H9 (cell line): ENCODE data around the gene HSPA13. TPM values are rescaled to one million over a fixed set of nuclear protein-coding genes. Genes with fewer than 3 reads are reported as not detected.

ENCODE experiments used
- DNase-seq: peaks from one replicate; pipeline ENCODE4 v3.0.0-alpha.2; 2017
- H2AFZ ChIP-seq: one replicate; pipeline ENCODE4 v1.6.1; 2013; ENCODE audit warnings: mild to moderate bottlenecking, low read length, control low read depth, moderate library complexity
- H2AK5ac ChIP-seq: 2 replicates; pipeline ENCODE4 v1.6.1; 2013; ENCODE audit warnings: low read length, control low read depth, mixed read lengths; ENCODE audit not compliant: insufficient read length
- H2BK120ac ChIP-seq: one replicate; pipeline ENCODE4 v1.6.1; 2013; ENCODE audit warnings: low read depth, mild to moderate bottlenecking, low read length, control low read depth, inconsistent platforms; ENCODE audit not compliant: poor library complexity, severe bottlenecking
- H2BK12ac ChIP-seq: 2 replicates; pipeline ENCODE4 v1.6.1; 2013; ENCODE audit warnings: low read length, control low read depth, mixed read lengths, low read depth; ENCODE audit not compliant: insufficient read length
- H2BK15ac ChIP-seq: 2 replicates; pipeline ENCODE4 v1.6.1; 2013; ENCODE audit warnings: low read depth, low read length, control low read depth
- H2BK20ac ChIP-seq: one replicate; pipeline ENCODE4 v1.6.1; 2013; ENCODE audit warnings: low read depth, mild to moderate bottlenecking, low read length, control low read depth, inconsistent platforms; ENCODE audit not compliant: poor library complexity, severe bottlenecking
- H2BK5ac ChIP-seq: 2 replicates; pipeline ENCODE4 v1.6.1; 2013; ENCODE audit warnings: low read length, control low read depth, mixed read lengths; ENCODE audit not compliant: insufficient read length
- H3K14ac ChIP-seq: 2 replicates; pipeline ENCODE4 v1.6.1; 2013; ENCODE audit warnings: low read length, control low read depth; ENCODE audit not compliant: insufficient read depth
- H3K18ac ChIP-seq: 2 replicates; pipeline ENCODE4 v1.6.1; 2013; ENCODE audit warnings: low read depth, mild to moderate bottlenecking, mixed read lengths, low read length, control low read depth; ENCODE audit not compliant: insufficient read length
- H3K23ac ChIP-seq: 2 replicates; pipeline ENCODE4 v1.6.1; 2013; ENCODE audit warnings: low read length, control low read depth, mixed read lengths, low read depth; ENCODE audit not compliant: insufficient read length
- H3K23me2 ChIP-seq: 2 replicates; pipeline ENCODE4 v1.6.1; 2013; ENCODE audit warnings: low read depth, mild to moderate bottlenecking, mixed read lengths, low read length, control low read depth; ENCODE audit not compliant: insufficient read length, poor library complexity, severe bottlenecking
- H3K27ac ChIP-seq: 2 replicates; pipeline ENCODE4 v1.5.1; 2013; ENCODE audit warnings: low read length, control low read depth, mixed read lengths, low read depth; ENCODE audit not compliant: insufficient read length
- H3K27me3 ChIP-seq: 2 replicates; pipeline ENCODE4 v1.6.1; 2013; ENCODE audit warnings: low read length, control low read depth, inconsistent platforms; ENCODE audit not compliant: insufficient read depth
- H3K4ac ChIP-seq: 2 replicates; pipeline ENCODE4 v1.6.1; 2013; ENCODE audit warnings: low read depth, mild to moderate bottlenecking, control low read depth, inconsistent platforms, low read length, moderate library complexity
- H3K4me1 ChIP-seq: 2 replicates; pipeline ENCODE4 v1.6.1; 2013; ENCODE audit warnings: low read length, control low read depth, inconsistent platforms; ENCODE audit not compliant: insufficient read depth
- H3K4me2 ChIP-seq: 2 replicates; pipeline ENCODE4 v1.6.1; 2013; ENCODE audit warnings: low read length, control low read depth, mixed read lengths; ENCODE audit not compliant: insufficient read length, insufficient read depth
- H3K56ac ChIP-seq: 2 replicates; pipeline ENCODE4 v1.6.1; 2013; ENCODE audit warnings: low read depth, mild to moderate bottlenecking, mixed read lengths, low read length, control low read depth; ENCODE audit not compliant: insufficient read length
- H3K79me1 ChIP-seq: 2 replicates; pipeline ENCODE4 v1.6.1; 2013; ENCODE audit warnings: low read depth, mild to moderate bottlenecking, moderate library complexity, low read length, control low read depth, inconsistent platforms; ENCODE audit not compliant: insufficient read depth, poor library complexity, severe bottlenecking
- H3K79me2 ChIP-seq: 2 replicates; pipeline ENCODE4 v1.6.1; 2013; ENCODE audit warnings: low read length, control low read depth, inconsistent platforms; ENCODE audit not compliant: insufficient read depth
- H3K9ac ChIP-seq: 2 replicates; pipeline ENCODE4 v1.6.1; 2013; ENCODE audit warnings: low read length, control low read depth, mixed read lengths; ENCODE audit not compliant: insufficient read length; ENCODE audit errors: extremely low read depth
- H3K9me3 ChIP-seq: one replicate; pipeline ENCODE4 v1.6.1; 2013; ENCODE audit warnings: low read depth, low read length, inconsistent platforms; ENCODE audit not compliant: control insufficient read depth
- H3T11ph ChIP-seq: one replicate; pipeline ENCODE4 v1.6.1; 2013; ENCODE audit warnings: mild to moderate bottlenecking, low read length, control low read depth, inconsistent platforms
- H4K20me1 ChIP-seq: one replicate; pipeline ENCODE4 v1.6.1; 2013; ENCODE audit not compliant: control insufficient read depth, insufficient read length, insufficient read depth
- H4K5ac ChIP-seq: 2 replicates; pipeline ENCODE4 v1.6.1; 2013; ENCODE audit warnings: low read depth, mild to moderate bottlenecking, mixed read lengths, low read length, control low read depth; ENCODE audit not compliant: insufficient read length
- H4K8ac ChIP-seq: replicated peaks from 2 replicates; pipeline ENCODE4 v1.6.1; 2013; ENCODE audit warnings: low read length, control low read depth, mixed read lengths, low read depth; ENCODE audit not compliant: insufficient read length
- H4K91ac ChIP-seq: 2 replicates; pipeline ENCODE4 v1.6.1; 2013; ENCODE audit warnings: low read depth, mild to moderate bottlenecking, moderate library complexity, mixed read lengths, low read length, control low read depth; ENCODE audit not compliant: insufficient read length
- H3K27ac Mint-ChIP-seq, 3 experiments: 2 replicates in 2 of 3; 3 replicates in 1 of 3; pipeline ENCODE4 v1.8.0; 2020 to 2021; ENCODE audit warnings: mixed read lengths in 3 of 3, mild to moderate bottlenecking in 1 of 3, moderate library complexity in 1 of 3
- H3K27me3 Mint-ChIP-seq: 2 replicates; pipeline ENCODE4 v1.8.0; 2021; ENCODE audit warnings: low read depth, mild to moderate bottlenecking, moderate library complexity, mixed read lengths
- H3K36me3 Mint-ChIP-seq, 3 experiments: 2 replicates in 2 of 3; 3 replicates in 1 of 3; pipeline ENCODE4 v1.8.0; 2020 to 2021; ENCODE audit warnings: low read depth in 3 of 3, mixed read lengths in 3 of 3; ENCODE audit not compliant: insufficient read depth in 1 of 3
- H3K4me1 Mint-ChIP-seq, 2 experiments: 2 replicates each; pipeline ENCODE4 v1.8.0; 2020; ENCODE audit warnings: mixed read lengths in 2 of 2
- H3K4me3 Mint-ChIP-seq, 2 experiments: 2 replicates in 1 of 2; 3 replicates in 1 of 2; pipeline ENCODE4 v1.8.0; 2020 to 2021; ENCODE audit warnings: mild to moderate bottlenecking in 2 of 2, mixed read lengths in 2 of 2, moderate library complexity in 1 of 2
- H3K9me3 Mint-ChIP-seq, 2 experiments: 2 replicates in 1 of 2; 3 replicates in 1 of 2; pipeline ENCODE4 v1.8.0; 2020; ENCODE audit warnings: mild to moderate bottlenecking in 2 of 2, mixed read lengths in 2 of 2, moderate library complexity in 1 of 2
- WGBS: extraction: QIAGEN DNeasy Blood & Tissue Kit; methylation state at CpG from one replicate; pipeline ENCODE4 v1.1.7; 2013; ENCODE audit warnings: missing lambda C conversion rate, low lambda C conversion rate, mixed read lengths; ENCODE audit not compliant: insufficient read length; ENCODE audit errors: extremely low coverage; 5-methylcytosine and 5-hydroxymethylcytosine counted together
- total RNA-seq: library from RNA; stranded (reverse); gene quantifications from 2 replicates; pipeline ENCODE4 v1.2.1, GENCODE V29; 2021
- TF ChIP-seq, protein P1 (sequence below): fragments of 200-600 bp; sonication (generic); conservative IDR thresholded peaks from 3 replicates; pipeline ENCODE4 v1.8.0; 2021; ENCODE audit warnings: antibody characterized with exemption, mild to moderate bottlenecking

HSPA13 gene
- total RNA-seq, 1 experiment from 2014 or later: 32.6 TPM

DNA sequence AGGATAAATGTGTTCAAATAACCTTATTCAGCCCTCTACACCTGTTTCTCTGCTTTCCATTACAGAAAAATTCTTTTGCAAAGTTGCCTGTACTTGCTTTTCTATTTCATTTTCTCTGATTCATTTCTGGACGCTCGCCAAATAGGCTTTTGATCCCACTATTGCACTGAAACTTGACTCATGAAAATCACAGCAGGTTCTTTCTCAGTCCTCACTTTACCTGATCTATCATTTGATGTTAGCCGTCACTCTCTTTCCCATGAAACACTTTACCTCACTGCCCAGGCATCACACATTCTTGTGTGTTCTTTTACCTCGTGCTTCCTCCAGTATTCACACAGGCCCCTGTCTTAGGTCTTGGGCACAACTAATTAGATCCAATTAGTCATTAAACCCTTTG lies 26.2 kb downstream of the HSPA13 start:
- Histone ChIP-seq H3K4me2 (no peak overlapping the region), H3K4ac (no peak overlapping the region), H2AFZ (no peak overlapping the region), H3T11ph (no peak overlapping the region), H3K27me3 (no peaks in the 10 kb centered on the region), H3K23me2 (no peaks in the 10 kb centered on the region), H3K4me1 (no peaks in the 10 kb centered on the region), H2AK5ac (no peak overlapping the region), H3K18ac (no peak overlapping the region), H4K5ac (no peak overlapping the region), H3K79me2 (no peaks in the 10 kb centered on the region), H3K9me3 (no peaks in the 10 kb centered on the region), H2BK5ac (no peak overlapping the region), H3K79me1 (no peaks in the 10 kb centered on the region), H2BK120ac (no peak overlapping the region), H4K20me1 (no peaks in the 10 kb centered on the region), H2BK15ac (no peak overlapping the region), H2BK12ac (no peak overlapping the region), H3K56ac (no peak overlapping the region), H3K23ac (no peak overlapping the region), H2BK20ac (no peak overlapping the region), H3K9ac (no peak overlapping the region), H4K8ac (no peak overlapping the region), H3K14ac (no peak overlapping the region), H3K27ac (no peak overlapping the region), H4K91ac (no peak overlapping the region)
- H3K4me3 Mint-ChIP-seq: no peak overlapping the region
- H3K4me1 Mint-ChIP-seq: no peaks in the 10 kb centered on the region
- H3K9me3 Mint-ChIP-seq: peaks cover 3 to 5% of the 10 kb centered on the region in 2 experiments
- H3K36me3 Mint-ChIP-seq: no peaks in the 10 kb centered on the region
- no peaks in the 10 kb centered on the region for H3K27me3 Mint-ChIP-seq
- TF ChIP-seq, protein P1, sequence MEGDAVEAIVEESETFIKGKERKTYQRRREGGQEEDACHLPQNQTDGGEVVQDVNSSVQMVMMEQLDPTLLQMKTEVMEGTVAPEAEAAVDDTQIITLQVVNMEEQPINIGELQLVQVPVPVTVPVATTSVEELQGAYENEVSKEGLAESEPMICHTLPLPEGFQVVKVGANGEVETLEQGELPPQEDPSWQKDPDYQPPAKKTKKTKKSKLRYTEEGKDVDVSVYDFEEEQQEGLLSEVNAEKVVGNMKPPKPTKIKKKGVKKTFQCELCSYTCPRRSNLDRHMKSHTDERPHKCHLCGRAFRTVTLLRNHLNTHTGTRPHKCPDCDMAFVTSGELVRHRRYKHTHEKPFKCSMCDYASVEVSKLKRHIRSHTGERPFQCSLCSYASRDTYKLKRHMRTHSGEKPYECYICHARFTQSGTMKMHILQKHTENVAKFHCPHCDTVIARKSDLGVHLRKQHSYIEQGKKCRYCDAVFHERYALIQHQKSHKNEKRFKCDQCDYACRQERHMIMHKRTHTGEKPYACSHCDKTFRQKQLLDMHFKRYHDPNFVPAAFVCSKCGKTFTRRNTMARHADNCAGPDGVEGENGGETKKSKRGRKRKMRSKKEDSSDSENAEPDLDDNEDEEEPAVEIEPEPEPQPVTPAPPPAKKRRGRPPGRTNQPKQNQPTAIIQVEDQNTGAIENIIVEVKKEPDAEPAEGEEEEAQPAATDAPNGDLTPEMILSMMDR: no peak
- DNase-seq: no peak
- no peak overlapping the region for H3K27ac Mint-ChIP-seq
- no CpG with 5 or more reads among the region's 4 CpGs for WGBS
